Subcutaneous adipose tissue (tissue), 4 donors: ENCODE results near the gene BMERB1. TPM values are rescaled to one million over a fixed set of nuclear protein-coding genes. Genes with fewer than 3 reads are reported as not detected.

Experiments used
- total RNA-seq, 4 donors: library from RNA; depleted of rRNA; stranded (reverse); fragments of >200 nt; gene quantifications; one replicate each; pipeline ENCODE4 v1.1.0, GENCODE V29; 2016
- TF ChIP-seq, protein P1 (sequence below): fragments of 450-650 bp; IDR thresholded peaks from one replicate; pipeline ENCODE4 v1.5.1; 2016; ENCODE audit warnings: low read depth, mild to moderate bottlenecking, control low read depth, antibody characterized with exemption, moderate library complexity

The BMERB1 gene
- total RNA-seq, 4 donors from 2014 or later: 21.8 to 72.2 (median 34.9) TPM

GRCh38 chr16:15609286-15609649 lies 174.9 kb downstream of the BMERB1 start:
- TF ChIP-seq, protein P1, sequence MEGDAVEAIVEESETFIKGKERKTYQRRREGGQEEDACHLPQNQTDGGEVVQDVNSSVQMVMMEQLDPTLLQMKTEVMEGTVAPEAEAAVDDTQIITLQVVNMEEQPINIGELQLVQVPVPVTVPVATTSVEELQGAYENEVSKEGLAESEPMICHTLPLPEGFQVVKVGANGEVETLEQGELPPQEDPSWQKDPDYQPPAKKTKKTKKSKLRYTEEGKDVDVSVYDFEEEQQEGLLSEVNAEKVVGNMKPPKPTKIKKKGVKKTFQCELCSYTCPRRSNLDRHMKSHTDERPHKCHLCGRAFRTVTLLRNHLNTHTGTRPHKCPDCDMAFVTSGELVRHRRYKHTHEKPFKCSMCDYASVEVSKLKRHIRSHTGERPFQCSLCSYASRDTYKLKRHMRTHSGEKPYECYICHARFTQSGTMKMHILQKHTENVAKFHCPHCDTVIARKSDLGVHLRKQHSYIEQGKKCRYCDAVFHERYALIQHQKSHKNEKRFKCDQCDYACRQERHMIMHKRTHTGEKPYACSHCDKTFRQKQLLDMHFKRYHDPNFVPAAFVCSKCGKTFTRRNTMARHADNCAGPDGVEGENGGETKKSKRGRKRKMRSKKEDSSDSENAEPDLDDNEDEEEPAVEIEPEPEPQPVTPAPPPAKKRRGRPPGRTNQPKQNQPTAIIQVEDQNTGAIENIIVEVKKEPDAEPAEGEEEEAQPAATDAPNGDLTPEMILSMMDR: no peak

DNA sequence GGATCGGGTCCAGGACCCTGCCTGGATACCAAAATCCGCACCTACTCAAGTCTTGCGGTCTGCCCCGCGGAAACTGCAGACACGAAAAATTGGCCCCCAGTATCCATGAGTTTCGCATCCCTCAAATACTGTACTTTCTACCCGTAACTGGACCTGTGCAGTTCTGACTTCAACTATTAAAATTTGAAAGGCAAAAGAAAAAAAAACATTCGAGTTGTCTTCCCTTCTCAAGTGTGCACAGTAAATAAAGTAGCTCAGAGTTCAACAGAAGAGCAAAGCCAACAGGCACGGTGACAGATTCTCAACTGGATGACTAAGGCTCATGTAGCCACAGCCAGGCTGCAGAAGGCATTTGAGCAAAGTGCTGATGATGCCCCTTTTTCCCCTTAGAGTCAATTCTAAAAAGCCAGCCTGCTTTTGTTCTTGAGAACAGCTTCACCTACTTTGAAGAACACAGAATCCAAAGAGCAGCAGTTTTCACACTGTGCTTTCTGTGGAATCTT lies 176.0 kb downstream of the BMERB1 start:
- TF ChIP-seq, protein P1: no peak

GRCh38 chr16:15611610-15612009 lies 177.2 kb downstream of the BMERB1 start:
- TF ChIP-seq, protein P1: no peak

- TF ChIP-seq, protein P1: no peak
These were observed 179.3 kb downstream of the BMERB1 start for GRCh38 chr16:15613676-15614075.

GRCh38 chr16:15616012-15616411 lies 181.6 kb downstream of the BMERB1 start:
- TF ChIP-seq, protein P1: no peak

DNA sequence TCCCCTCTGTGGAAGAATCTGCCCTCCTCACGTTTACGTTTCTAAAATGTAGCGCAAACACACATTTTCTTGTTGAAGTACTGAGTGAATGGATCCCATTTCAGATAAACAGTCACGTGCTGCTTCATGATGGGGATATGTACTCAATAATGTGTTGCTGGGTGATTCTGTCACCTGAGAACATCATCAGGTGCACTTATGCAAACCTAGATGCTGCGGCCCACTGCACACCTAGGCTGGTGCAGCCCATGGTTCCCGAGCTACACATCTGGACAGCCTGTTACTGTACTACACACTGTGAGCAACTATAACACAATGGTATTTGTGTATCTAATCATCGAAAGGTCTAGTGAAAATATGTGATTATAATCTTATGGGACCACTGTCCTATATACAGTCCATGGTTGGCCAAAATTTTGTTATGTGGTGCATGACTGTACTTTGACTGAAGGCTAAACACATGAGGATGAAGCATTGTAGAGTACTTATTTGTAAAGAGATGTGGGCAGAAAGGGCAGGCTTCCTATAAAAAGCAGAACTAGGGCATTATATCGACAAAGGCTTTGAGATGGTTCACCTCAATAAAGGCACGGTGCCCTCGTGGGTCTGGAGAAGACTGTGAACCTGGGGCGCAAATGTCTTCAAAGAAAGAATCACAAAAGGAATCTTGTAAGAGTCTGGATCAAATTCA lies 182.2 kb downstream of the BMERB1 start:
- TF ChIP-seq, protein P1: no peak

DNA sequence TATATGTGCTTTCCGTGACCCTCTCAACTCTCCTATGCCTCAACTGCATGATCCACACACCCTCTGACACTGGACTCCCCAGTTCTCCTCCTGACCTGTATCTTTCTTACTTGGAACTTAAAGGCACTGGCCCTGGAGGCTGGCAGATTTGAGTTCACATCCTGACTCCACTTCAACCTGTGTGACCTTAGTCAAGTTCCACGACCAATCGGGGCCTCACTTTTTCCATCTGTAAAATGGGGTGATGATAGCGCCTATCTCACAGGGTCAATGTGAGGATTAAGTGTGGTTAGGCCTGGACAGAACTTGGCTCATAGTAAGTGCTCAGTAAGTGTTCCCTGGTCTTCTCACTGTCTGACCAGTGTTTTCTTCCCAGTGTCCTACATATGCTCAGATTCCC lies 183.5 kb downstream of the BMERB1 start:
- TF ChIP-seq, protein P1: no peak
